ENCODE data around the gene ESRP2.

GRCh38 chr16:68179855-68180254 lies 56.1 kb downstream of the ESRP2 start:
- TF ChIP-seq, protein P1, sequence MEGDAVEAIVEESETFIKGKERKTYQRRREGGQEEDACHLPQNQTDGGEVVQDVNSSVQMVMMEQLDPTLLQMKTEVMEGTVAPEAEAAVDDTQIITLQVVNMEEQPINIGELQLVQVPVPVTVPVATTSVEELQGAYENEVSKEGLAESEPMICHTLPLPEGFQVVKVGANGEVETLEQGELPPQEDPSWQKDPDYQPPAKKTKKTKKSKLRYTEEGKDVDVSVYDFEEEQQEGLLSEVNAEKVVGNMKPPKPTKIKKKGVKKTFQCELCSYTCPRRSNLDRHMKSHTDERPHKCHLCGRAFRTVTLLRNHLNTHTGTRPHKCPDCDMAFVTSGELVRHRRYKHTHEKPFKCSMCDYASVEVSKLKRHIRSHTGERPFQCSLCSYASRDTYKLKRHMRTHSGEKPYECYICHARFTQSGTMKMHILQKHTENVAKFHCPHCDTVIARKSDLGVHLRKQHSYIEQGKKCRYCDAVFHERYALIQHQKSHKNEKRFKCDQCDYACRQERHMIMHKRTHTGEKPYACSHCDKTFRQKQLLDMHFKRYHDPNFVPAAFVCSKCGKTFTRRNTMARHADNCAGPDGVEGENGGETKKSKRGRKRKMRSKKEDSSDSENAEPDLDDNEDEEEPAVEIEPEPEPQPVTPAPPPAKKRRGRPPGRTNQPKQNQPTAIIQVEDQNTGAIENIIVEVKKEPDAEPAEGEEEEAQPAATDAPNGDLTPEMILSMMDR (IDR thresholded peaks at IDR 0.05) = no peak
- no peak for TF ChIP-seq EZH2 (IDR thresholded peaks at IDR 0.05)
